Inflammatory macrophage treated with lipopolysaccharide for 1 hour (primary cell): Measurements from ENCODE around the gene IQSEC3.
A peak's percentile ranks its signal among the peaks of the same experiment; 100 is the strongest.

Experiments used
- DNase-seq, 2 donors: peaks; one replicate each; pipeline ENCODE4 v3.0.0-alpha.2; 2020 to 2022

The IQSEC3 gene

DNA sequence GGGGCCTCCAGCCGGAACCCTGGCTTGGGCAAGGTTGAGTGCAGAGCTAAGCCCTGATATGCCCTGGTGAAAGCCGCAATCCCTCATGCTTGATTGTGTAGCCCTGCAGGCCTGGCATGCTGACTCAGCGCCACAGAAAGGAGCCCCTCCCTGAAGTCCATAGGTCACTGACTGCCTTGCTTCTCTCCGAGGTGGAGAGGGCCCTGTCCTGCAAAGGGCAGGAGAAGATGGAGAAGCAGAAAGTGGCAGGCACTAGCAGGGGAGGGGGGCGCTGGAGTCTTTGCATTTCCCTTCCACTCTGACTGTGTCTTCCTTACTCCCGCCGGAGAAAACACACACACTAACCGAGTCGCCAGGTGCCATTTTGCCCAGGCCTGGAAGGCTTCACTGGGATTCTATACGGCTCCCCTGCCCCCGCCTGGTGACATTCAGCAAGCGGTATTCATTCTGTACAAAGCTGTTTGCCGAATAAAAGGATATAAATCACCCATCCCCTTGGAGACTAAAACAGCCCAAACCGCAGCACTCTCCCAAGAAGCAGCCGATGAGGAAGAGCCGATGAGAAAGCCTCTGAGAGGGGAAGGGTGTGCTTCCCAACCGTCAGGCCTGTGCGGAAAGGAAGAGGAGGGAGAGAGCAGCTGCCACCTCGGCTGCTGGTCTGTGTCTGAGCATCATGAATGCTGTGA, 77.5 kb downstream of the IQSEC3 start:
- DNase-seq: no peak

GRCh38 chr12:144650-145284, 78.2 kb downstream of the IQSEC3 start:
- no peak for DNase-seq

- no peak for DNase-seq
Observed at GRCh38 chr12:145369-145960, 78.9 kb downstream of the IQSEC3 start.

- no peak for DNase-seq
Observed at GRCh38 chr12:147242-147641, 80.7 kb downstream of the IQSEC3 start.

- DNase-seq: no peak
Observed at GRCh38 chr12:148676-149416, 82.3 kb downstream of the IQSEC3 start.

GRCh38 chr12:151579-151978, 85.0 kb downstream of the IQSEC3 start:
- no peak for DNase-seq

DNA sequence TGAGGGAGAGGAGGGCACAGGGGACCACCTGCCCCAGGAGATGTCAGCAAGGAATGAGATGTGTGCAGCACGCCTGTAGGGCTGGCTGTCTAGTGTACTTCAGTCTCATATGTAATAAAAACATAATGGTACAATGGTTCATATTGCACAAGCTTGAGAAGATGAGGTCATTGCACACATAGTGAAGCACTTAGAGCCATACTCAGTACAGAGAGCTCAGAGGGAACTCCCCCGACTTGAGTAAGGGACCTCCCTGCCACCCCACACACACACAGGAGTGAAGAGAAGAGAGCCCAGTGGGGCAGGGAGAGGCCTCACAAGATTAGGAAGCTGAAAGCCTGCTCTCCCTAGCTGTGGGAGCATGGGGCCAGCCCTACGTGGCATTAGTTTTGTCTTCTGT, 85.9 kb downstream of the IQSEC3 start:
- DNase-seq: peak; percentile 73 to 86

DNA sequence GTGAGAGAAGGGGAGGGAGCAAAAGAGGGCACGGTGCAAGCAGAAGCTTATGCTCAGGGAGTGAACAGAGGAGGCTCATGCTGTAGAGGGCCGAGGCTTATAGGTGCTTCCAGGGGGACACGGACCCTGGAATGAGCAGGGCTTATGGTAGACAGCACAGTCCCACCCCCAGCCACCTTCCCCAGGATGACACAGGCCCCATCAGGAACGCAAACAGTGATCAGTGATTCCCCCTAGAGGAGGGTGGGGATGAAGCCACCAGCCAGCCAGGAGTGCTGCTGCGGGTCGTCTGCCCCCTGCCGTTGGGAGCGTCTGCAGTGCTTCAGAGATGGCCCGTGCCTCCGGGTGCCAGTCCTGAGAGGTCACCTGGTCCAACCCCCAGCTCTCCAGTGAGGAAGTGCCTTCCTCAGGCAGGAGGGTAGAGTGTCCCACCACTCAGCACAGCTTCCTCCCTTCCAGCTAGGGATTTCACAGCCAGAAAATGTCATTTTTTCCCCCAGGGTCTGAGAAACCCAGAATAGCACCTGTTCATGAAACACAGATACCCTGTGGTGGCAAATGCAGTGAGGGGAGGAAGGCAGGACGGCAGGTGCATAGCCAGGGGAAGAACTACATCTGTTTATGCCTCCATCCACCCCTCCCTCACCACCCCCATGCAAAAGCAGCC, 86.6 kb downstream of the IQSEC3 start:
- DNase-seq: peak; percentile 65 to 70

DNA sequence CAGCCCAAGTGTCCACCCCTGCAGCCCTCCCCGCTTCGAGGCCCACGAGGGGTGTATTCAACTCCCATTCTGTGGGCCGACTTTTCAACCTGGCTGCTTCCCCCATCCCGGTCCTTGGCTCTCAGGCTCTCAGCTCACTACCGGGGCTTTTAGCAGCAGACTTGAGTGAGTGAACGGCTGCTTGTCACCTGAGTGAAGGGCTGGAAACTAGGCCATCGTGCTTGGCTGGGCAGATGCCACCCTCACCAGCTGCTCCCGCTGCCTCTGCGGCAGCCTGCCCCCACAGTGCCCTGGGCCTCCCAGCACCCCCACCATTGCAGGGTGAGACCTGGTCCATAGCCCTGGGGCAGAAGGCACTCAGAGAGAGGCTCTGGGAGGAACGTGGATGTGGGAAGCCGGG, 87.5 kb downstream of the IQSEC3 start:
- DNase-seq: no peak

GRCh38 chr12:155006-155405, 88.4 kb downstream of the IQSEC3 start:
- DNase-seq: no peak

DNA sequence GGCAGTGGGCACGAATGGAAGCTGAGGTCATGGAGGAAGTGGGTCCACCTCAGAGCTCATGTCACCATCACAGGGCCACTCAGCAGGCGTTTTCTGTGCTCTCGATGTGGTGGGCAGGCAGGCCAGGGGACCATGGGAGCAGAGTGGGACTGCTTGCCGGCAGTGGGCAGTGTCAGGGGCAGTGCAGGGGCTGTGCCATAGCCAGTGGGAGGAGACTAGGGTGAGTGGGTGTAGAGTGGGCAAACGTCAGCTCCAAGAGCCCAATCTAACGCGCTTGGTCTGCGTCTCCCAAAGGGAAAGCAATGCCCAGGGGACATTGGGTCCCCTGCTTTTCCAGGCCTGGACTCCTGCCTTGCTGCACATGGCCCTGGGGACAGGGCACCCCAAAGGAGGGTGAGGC, 89.1 kb downstream of the IQSEC3 start:
- DNase-seq: no peak

DNA sequence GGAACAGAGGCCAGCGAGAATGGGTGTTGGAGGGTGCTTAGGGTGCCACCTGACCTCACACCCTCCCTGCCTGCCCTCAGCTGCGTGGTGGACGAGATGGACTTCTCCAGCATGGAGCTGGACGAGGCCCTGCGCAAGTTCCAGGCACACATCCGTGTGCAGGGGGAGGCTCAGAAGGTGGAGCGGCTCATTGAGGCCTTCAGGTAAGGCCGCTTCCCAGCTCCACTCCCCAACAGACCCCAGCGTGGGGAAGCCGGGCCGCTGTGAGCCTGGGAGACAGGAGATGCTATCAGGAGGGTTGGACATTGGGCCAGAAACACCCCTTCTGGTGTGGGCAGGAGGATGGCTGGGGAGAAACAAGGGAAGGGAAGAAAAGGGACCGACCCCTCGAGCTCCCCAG, 90.4 kb downstream of the IQSEC3 start:
- DNase-seq: no peak

GRCh38 chr12:157644-158043, 91.1 kb downstream of the IQSEC3 start:
- no peak for DNase-seq

DNA sequence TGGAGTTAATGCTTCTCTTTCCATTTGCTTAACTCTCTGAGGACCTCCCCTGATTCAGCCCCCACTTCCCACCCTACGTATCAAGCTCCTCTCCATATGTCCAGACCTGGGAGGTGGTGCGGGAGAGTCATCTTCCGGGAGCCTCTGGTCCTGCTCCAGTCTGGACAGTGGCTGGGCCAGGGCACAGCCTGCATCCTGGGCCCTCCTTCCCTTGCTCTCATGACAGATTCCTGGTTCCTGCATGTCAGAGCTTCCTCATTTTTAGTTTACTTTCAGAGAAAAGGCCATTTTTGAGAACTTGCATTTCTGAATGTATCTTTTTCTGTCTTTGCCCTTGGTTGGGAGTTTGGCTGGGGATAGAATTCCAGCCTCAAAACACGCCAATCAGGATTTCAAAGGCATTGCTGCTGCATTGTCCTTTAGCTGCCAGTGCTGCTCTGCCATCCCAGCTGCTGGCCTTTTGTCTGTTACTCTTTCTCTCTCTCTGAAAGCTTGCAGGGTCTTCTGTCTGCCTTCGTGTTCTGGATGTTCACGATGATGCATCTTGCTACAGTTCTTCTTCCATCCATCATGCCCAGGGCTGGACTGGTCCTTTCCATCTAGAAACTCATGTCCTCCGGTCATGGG, 92.7 kb downstream of the IQSEC3 start:
- DNase-seq: no peak

DNA sequence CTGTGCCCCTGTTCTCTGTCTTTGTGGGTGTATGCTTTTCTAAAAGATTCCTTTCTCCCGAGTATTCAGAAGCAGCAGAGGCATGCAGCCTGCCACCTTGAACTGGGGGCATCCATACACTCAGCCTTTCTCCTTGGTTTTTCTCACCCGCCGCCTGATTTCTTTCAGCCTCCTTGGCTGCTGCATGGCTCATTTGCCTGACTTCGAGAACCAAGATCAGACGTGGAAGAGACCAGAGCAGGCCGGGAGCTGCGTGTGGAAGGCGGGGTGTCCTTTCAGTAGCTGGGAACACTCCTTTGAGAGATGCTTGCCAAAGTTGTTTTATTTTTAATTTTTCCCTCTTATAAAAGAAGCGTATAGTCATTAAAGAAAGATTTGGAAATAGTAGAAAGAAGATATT, 94.3 kb downstream of the IQSEC3 start:
- DNase-seq: no peak

DNA sequence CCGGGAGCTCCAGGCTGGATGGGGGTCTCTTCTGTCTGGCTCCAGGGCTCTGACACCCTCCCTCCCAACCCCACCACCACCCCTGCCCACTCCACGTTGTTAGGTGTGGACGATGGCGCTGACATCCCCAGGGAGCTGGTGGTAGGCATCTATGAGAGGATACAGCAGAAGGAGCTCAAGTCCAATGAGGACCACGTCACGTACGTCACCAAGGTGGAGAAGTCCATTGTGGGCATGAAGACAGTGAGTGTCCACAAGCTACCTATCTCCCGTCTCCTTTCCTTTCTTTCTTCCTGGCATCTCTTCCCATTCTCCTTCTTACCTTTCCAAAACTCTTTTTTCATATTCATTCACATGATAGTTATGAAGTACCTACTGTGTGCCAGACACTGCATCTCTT, 95.3 kb downstream of the IQSEC3 start:
- no peak for DNase-seq

DNA sequence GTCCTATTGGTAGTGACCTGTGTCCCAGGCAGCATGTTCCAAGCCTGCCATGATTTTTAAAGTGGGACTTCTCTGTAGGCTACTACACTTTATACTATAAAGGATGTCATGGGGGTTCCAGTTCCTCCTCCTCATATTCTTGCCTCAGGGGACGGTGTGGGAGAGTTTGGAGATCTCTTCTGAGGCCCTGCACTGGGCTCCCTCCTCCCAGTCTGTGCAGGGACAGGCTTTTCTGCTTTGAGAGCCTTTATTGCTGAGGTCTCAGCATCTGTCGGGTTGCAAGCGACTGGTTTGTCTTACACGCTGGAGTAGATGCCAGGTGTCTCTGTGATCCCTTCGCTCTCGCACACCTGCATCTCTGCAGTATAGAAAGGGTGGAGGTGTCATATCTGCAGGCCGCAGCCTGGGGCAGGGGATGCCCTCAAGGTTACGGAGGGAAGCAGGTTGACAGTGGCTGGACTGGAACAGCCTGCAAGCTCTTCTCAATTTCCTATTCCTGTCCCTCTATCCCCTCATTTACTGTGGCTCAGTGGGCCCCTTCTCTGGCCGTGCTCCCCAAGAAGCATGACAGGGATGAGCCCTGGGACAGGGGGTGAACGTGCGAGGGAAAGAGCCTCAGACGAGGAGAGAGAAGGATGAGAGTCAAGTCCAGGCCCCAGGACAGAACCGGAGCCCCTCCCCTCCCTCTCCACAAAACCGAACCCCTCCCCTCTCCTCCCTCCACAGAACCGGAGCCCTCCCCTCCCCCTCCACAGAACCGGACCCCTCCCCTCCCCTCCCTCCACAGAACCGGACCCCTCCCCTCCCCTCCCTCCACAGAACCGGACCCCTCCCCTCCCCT, 96.1 kb downstream of the IQSEC3 start:
- DNase-seq: no peak

GRCh38 chr12:163406-163986, 96.9 kb downstream of the IQSEC3 start:
- DNase-seq: no peak

DNA sequence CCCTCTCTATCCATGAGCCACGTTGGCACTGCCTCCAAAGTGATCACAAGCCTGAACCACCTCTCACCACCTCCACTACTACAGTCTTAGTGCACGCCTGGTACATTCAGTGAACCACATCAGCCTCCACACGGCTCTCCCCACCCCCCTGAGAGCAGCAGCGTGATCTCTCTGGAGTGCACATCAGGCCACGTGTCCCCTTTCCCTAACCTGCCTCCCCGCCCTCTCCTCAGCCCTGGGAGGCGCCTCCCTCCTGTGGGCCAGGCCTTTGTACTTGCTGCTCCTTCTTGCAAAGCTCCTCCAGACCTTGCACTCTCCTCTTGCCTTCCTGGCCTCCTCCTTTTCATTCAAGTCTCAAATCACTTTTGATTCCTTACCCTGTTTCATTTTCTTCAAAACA, 97.6 kb downstream of the IQSEC3 start:
- no peak for DNase-seq

GRCh38 chr12:165862-166368, 99.3 kb downstream of the IQSEC3 start:
- DNase-seq: no peak

DNA sequence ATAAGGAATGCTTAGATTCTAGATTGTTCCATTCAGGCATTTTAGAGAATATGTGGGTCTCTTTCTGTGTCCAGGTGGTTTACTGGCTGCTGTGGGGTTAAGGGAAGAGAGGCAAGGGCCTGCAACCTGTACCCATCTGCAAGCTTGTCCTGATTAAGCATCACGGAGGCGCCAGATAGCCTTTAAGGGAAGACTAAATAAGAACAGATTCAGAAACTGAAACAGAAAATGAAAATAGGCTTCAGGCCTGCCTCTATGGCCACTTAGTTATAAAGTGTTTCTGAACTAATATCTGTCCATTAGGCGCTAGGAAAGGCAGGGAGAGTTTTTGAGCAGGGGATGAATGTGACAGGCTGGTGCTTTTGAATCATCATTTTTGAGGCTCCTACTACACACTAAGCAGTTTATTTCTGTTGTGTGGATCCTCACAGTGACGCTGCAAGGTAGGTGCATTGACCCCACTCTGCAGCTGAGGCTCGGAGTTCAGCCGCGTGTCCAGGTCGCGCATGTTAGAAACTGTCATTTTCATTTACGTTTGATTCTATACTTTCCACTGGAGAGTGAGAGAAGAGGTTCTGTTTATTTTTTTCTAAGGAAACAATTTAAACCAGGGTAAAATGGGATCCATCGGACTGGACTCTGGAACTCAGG, 100.0 kb downstream of the IQSEC3 start:
- DNase-seq: no peak
